MM.1S (cell line): ENCODE results near the gene SIM1.

Source experiments
- DNase-seq: peaks from one replicate; pipeline ENCODE4 v3.0.0-alpha.2; 2015
- H2AFZ ChIP-seq: fragments of 300-600 bp; sonication (generic); 2 replicates; pipeline ENCODE4 v1.6.0; 2016; ENCODE audit warnings: antibody characterized with exemption, low read length
- H3F3A ChIP-seq: fragments of 300-600 bp; sonication (generic); 2 replicates; pipeline ENCODE4 v1.6.1; 2016; ENCODE audit warnings: mild to moderate bottlenecking, antibody characterized with exemption, low read length, moderate library complexity, mixed read lengths; ENCODE audit not compliant: insufficient read depth
- H3K27ac ChIP-seq: fragments of 300-600 bp; sonication (generic); 2 replicates; pipeline ENCODE4 v1.5.1; 2016; ENCODE audit warnings: mild to moderate bottlenecking, low read length
- H3K27me3 ChIP-seq: fragments of 300-600 bp; sonication (generic); replicated peaks from 2 replicates; pipeline ENCODE4 v1.6.0; 2016; ENCODE audit warnings: low read length; ENCODE audit not compliant: insufficient read depth
- H3K36me3 ChIP-seq: fragments of 300-600 bp; sonication (generic); replicated peaks from 2 replicates; pipeline ENCODE4 v1.6.1; 2016; ENCODE audit warnings: mild to moderate bottlenecking, low read length, mixed read lengths; ENCODE audit not compliant: insufficient read depth
- H3K4me1 ChIP-seq: fragments of 300-600 bp; sonication (generic); 2 replicates; pipeline ENCODE4 v1.6.1; 2016; ENCODE audit warnings: low read length, mixed read lengths
- H3K4me2 ChIP-seq: fragments of 300-600 bp; sonication (generic); 2 replicates; pipeline ENCODE4 v1.6.0; 2016; ENCODE audit warnings: low read depth, low read length
- H3K4me3 ChIP-seq: fragments of 300-600 bp; sonication (generic); 2 replicates; pipeline ENCODE4 v1.5.1; 2016; ENCODE audit warnings: low read length, mixed read lengths
- H3K79me2 ChIP-seq: fragments of 300-600 bp; sonication (generic); 2 replicates; pipeline ENCODE4 v1.6.1; 2016; ENCODE audit warnings: mixed run types, low read length, mixed read lengths
- H3K9ac ChIP-seq: fragments of 300-600 bp; sonication (generic); 2 replicates; pipeline ENCODE4 v1.6.1; 2016; ENCODE audit warnings: low read length, mixed read lengths
- H3K9me2 ChIP-seq: fragments of 300-600 bp; sonication (generic); replicated peaks from 2 replicates; pipeline ENCODE4 v1.6.1; 2016; ENCODE audit warnings: mild to moderate bottlenecking, low read length, mixed read lengths; ENCODE audit not compliant: insufficient read depth
- H3K9me3 ChIP-seq: fragments of 300-600 bp; sonication (generic); replicated peaks from 2 replicates; pipeline ENCODE4 v1.6.1; 2016; ENCODE audit warnings: mild to moderate bottlenecking, low read length, mixed read lengths; ENCODE audit not compliant: insufficient read depth
- H4K20me1 ChIP-seq: fragments of 300-600 bp; sonication (generic); 2 replicates; pipeline ENCODE4 v1.6.1; 2016; ENCODE audit warnings: mild to moderate bottlenecking, low read length, moderate library complexity, mixed read lengths; ENCODE audit not compliant: insufficient read depth
- CTCF ChIP-seq: fragments of 300-600 bp; sonication (generic); IDR thresholded peaks from 2 replicates; pipeline ENCODE4 v1.5.1; 2016; ENCODE audit warnings: antibody characterized with exemption, low read length, mixed read lengths
- EZH2 ChIP-seq: fragments of 300-600 bp; sonication (generic); optimal IDR thresholded peaks from 2 replicates; pipeline ENCODE3; 2017; ENCODE audit warnings: low read depth, mild to moderate bottlenecking, antibody characterized with exemption, low read length, mixed read lengths
- EZH2phosphoT487 ChIP-seq: fragments of 300-600 bp; sonication (generic); IDR thresholded peaks from 2 replicates; pipeline ENCODE4 v1.6.1; 2018; ENCODE audit warnings: antibody characterized with exemption, low read length

Gene SIM1

GRCh38 chr6:100393493-100393892 lies 71.2 kb downstream of the SIM1 start:
- Histone ChIP-seq H3K9ac (no peak overlapping the region), H3K79me2 (no peaks in the 10 kb centered on the region), H3K4me3 (no peak overlapping the region)

GRCh38 chr6:100392423-100392822 lies 72.3 kb downstream of the SIM1 start:
- Histone ChIP-seq H3K27me3 (no peaks in the 10 kb centered on the region), H3K9ac (no peak overlapping the region), H3K9me3 (no peaks in the 10 kb centered on the region), H3F3A (no peaks in the 10 kb centered on the region), H3K4me2 (no peak overlapping the region), H3K4me3 (no peak overlapping the region), H4K20me1 (no peaks in the 10 kb centered on the region), H3K4me1 (no peaks in the 10 kb centered on the region), H3K27ac (no peak overlapping the region), H3K36me3 (no peaks in the 10 kb centered on the region), H3K9me2 (no peaks in the 10 kb centered on the region), H3K79me2 (no peaks in the 10 kb centered on the region), H2AFZ (no peak overlapping the region)
- TF ChIP-seq EZH2phosphoT487 (no peak), CTCF (no peak), EZH2 (no peak)
- no peak for DNase-seq

More at GRCh38 chr6:100393493-100393892, 71.2 kb downstream of the SIM1 start:
- TF ChIP-seq EZH2phosphoT487 (no peak), CTCF (no peak)
- H2AFZ ChIP-seq = no peak overlapping the region
- no peak for DNase-seq
- no peaks in the 10 kb centered on the region for H3K9me3 ChIP-seq
- H3K27ac ChIP-seq = no peak overlapping the region
- no peaks in the 10 kb centered on the region for H3K36me3 ChIP-seq
- H3K4me1 ChIP-seq = no peaks in the 10 kb centered on the region
- no peaks in the 10 kb centered on the region for H3F3A ChIP-seq
- H3K9me2 ChIP-seq = no peaks in the 10 kb centered on the region
- H3K27me3 ChIP-seq = no peaks in the 10 kb centered on the region
- H4K20me1 ChIP-seq = no peaks in the 10 kb centered on the region
- no peak overlapping the region for H3K4me2 ChIP-seq

GRCh38 chr6:100388868-100389519 lies 75.7 kb downstream of the SIM1 start:
- Histone ChIP-seq H3K9me2 (no peaks in the 10 kb centered on the region), H3K36me3 (no peaks in the 10 kb centered on the region), H3K27ac (no peak overlapping the region), H3K4me2 (no peak overlapping the region), H3K4me1 (no peaks in the 10 kb centered on the region), H3K79me2 (no peaks in the 10 kb centered on the region), H3F3A (no peaks in the 10 kb centered on the region), H3K27me3 (no peaks in the 10 kb centered on the region), H3K9me3 (no peaks in the 10 kb centered on the region), H3K4me3 (no peak overlapping the region), H2AFZ (no peak overlapping the region), H4K20me1 (no peaks in the 10 kb centered on the region), H3K9ac (no peak overlapping the region)
- DNase-seq = no peak
- TF ChIP-seq EZH2phosphoT487 (no peak), EZH2 (no peak), CTCF (no peak)
